H54 (cell line): ENCODE data around the gene PRKG1.

Experiments
- DNase-seq: peaks from one replicate; pipeline ENCODE4 v3.0.0; 2011; ENCODE audit warnings: low spot score, mixed read lengths; ENCODE audit not compliant: insufficient read length
- FAIRE-seq: peaks from 3 replicates; lab custom pipeline; 2011; peaks lifted over from hg19 to GRCh38; lab: Jason Lieb, UNC
- POLR2A ChIP-seq: IDR thresholded peaks from 2 replicates; pipeline ENCODE4 v1.6.1; 2011; ENCODE audit warnings: low read depth, mild to moderate bottlenecking, low read length

PRKG1 gene

DNA sequence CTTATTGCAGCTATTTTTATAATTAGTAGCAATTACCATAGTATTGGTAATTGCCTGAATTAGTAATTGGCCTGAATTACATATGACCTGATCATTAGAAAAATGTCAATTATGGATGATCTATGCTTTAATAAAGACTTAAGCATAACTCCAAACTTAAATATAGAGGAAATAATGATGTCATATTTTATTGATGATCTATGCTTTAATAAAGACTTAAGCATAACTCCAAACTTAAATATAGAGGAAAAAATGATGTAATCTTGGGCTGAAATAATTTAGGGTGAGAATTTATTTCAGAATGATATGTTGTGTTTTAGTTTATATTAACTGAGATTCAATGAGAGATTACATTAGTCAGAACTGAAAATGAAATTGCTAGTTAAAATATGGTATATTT is 973.8 kb downstream of the PRKG1 start:
- DNase-seq (no peak), FAIRE-seq (no peak)
- no peak for TF ChIP-seq POLR2A

DNA sequence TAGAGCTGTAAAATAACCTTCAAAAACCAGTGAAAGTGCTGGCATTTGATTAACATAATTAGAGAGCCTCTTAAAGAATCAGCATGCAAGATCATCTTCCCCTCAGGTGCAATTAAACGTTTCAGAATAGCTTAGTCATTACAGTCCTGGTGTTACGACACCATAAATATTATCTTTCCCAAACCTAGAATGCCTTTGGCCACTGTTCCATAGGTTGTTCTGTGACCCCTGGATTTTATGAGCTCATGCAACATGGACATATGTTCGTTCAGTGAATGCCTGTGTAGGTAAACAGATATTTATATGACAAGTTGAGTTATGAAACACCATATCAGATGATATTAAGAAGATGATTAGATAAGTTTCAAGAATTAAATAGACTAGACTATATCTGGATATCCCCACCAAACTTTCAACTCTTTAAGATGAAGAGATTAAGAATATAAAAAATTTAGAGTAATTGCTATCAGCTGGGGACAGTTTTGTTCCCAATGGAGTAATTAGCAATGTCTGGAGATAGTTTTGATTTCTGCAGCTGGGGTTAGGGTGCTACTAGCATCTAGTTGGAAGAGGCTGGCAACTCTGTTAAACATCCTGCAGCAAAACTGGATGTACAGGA is 976.3 kb downstream of the PRKG1 start:
- no peak for FAIRE-seq
- DNase-seq = no peak
- TF ChIP-seq POLR2A = no peak

DNA sequence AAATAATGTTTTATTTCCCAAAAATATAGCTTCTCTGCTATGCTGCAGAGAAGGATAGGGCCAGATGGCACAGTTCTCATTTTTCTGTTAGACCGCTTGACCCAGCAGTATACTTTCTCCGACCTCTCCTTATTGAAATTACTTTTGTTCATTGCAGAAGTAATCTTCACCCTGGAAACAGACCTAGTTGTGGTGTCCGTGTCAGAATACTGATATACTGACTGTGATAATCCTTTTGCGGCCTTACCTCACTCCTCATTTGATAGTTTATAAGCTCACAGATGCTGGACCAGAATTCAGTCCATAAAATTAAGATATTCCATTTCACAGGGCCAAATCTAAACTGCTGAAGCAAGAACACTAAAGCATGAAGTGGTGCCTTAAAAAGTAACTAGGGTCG is 979.2 kb downstream of the PRKG1 start:
- no peak for TF ChIP-seq POLR2A
- no peak for DNase-seq
- no peak for FAIRE-seq

DNA sequence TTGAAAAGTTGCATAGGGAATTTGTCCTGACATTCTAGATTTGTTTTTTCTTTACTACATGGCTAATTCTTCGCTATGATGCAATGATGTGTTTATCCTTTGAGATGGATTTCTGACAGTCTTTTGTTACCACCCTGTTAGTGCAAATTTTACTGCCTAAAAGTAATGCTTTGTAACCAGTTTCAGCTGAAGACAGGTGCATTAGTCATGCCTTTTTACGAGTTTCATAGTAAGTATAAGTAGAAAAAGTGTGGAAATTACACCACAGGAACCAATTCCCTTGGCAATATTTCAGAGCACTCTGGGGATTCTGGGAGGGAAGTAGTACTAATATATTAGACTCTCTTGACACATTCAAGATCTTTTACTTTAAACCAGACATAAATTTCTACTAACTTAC is 982.0 kb downstream of the PRKG1 start:
- no peak for FAIRE-seq
- TF ChIP-seq POLR2A = no peak
- no peak for DNase-seq

DNA sequence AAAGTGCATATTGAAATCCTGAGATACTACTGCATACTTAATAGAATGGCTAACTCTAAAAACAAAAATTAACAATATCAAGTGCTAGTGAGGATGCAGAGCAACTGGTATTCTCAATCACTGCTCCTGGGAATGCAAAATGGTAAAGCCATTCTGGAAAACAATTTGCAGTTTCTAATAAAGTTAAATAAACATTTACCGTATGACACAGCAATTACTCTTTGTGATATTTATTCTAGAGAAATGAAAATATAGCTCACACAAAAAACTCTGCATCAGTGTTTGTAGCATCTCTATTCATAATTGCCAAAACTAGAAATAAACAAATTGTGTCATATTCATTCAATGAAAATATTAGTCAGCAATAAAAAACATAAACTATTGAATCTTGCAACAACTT is 984.8 kb downstream of the PRKG1 start:
- DNase-seq (no peak), FAIRE-seq (no peak)
- no peak for TF ChIP-seq POLR2A

DNA sequence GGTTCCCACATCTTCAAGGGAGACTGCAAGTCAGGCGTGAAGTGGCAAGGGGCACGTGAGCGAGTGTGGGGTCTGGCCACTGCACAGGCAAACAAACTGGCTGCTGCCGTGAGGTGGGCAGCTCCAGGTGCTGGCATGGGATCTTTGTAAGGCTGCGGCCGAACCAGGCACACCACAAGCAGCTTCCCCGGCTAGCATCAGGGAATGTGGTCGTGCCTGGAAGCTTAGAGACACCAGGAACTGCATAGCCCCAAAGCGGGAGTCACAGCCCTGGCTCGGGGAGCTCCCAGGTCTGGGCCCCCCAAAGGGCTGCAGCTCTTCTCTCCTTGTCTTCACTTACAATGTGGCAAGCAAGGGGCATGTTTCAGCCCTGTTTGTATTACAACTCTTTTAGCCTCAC is 988.9 kb downstream of the PRKG1 start:
- no peak for TF ChIP-seq POLR2A
- FAIRE-seq (no peak), DNase-seq (no peak)

DNA sequence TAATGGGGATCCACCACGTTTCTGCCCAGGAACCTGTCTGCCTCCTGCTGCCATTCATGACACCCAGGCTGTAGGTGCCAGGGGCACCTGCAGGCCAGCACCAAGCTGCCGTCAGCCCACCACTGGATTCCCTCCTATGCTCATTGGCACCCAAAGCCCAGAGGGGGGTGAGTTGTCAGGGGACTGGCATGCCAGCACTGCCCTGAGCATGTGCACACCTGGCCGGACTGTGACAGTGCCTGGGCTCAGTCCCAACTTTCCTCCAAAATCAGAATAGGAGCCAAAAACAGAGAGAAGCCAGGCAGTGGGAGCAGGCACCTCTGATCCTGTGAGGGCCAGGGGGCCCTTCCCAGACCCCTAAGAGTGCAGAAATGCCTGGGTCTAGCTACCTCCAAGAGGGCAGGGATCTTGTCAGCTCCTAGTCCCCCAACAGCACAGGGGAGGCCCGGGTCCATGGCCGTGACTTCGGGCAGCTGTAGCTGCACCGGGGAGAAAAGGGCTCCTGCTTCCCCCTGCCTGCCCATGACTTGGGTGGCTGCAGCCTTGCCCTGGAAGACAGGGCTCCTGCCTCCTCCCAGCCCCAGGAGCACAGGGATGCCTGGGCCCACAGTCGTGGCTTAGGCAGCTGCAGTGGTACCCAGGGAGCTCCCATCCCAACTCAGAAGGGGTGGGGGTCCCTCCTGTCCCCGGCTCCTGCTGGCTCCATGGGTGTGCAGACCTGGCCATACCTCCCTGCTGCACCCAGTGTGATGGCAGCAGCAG is 990.0 kb downstream of the PRKG1 start:
- FAIRE-seq (no peak), DNase-seq (no peak)
- no peak for TF ChIP-seq POLR2A

DNA sequence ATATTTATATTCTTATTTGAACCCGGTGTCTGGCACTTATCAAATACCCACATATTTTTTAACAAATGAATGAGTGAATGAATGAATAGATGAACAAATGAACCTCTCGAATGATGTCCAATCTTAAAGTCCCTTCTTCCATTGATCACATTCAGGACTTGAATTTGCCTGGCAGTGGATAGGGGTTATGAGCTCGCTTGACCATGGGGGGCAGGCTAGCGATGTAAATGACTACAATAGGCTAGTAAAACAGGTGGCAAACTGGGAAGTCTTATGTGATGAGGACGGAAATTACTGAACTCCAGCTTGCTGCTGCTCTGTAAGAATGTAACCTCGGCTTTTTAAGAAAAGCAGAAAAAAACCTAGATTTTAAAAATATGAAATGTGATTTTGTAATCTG is 992.1 kb downstream of the PRKG1 start:
- no peak for DNase-seq
- TF ChIP-seq POLR2A = no peak
- FAIRE-seq = no peak

DNA sequence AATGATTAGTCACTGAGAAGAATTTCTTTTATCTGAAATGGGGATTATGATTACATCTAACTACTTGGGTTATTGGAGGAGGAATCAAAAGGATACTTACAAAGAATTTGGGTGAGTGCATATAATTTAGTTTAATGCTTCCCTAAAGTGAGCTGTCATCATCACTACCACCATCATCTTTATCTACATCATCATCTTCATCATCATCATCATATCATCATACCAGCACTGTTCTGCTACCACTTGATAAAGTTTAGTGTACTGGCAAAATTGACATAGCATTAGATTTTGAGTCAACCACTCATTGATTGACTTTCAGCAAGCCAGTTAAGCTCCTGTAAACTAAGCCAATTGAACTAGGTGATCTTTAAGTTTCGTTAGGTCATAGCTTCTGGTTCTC is 994.2 kb downstream of the PRKG1 start:
- FAIRE-seq (no peak), DNase-seq (no peak)
- TF ChIP-seq POLR2A = no peak

DNA sequence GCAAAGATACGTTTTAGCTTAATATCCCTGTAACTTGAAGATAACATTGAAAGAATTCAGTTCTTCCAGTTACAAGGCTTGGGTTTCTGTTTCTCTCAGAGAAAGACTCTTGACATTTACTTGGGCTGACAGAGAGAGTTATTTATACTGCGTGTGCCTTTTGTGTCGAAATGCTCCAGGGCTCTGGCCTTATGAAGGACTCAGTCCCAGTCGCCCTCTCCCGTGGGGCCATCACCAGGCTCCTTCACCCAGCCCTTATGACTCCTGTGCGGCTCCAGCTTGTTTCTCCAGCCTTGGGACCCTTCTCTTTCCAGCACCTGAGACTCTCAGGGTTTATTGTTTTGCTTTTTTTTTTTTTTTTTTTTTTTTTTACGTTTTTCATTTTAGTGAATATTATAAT is 997.5 kb downstream of the PRKG1 start:
- no peak for DNase-seq
- no peak for TF ChIP-seq POLR2A
- FAIRE-seq = no peak

DNA sequence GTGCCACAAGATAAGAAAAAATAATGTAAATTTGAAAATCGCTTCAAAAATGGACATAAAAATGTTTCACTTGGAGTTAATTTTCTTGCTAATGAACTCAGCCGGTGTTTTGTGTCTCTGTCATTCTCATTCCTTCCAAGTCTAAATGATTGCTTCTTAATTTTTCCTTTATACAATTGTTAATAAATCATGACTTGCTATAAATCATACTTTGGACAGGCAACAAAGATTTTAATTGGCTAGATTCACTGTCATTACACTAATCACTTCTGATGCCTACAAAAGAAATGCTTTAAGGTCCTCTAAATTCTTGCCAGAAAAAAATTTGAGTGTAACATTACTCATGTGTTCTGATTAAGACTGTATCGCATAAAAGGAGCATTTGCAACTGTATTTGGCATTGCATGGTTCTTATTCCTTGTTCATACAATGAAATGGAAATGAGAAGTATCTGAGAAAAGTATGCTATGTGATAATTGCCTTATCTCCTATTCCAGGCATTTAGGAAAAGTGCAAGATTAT is 1000.3 kb downstream of the PRKG1 start:
- FAIRE-seq = no peak
- no peak for TF ChIP-seq POLR2A
- no peak for DNase-seq

DNA sequence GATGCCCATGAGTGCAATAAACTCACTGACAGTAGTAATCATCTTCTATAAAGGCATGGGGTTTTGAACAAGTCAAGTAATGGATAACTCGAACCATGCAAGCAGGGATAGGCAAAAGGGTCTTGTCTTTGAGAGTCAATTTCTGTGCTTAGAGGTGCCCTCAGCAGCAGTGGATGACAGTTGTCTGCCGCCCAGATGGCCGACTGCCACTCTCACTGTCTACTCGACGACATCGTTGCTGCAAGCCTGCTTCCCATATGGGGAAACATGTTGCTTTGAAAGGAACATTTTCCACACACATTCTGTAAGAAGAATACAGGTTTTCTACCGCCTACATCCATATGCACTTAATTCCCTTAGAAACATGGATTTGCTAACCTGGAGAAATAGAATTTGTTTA is 1003.5 kb downstream of the PRKG1 start:
- DNase-seq (no peak), FAIRE-seq (no peak)
- TF ChIP-seq POLR2A = no peak

DNA sequence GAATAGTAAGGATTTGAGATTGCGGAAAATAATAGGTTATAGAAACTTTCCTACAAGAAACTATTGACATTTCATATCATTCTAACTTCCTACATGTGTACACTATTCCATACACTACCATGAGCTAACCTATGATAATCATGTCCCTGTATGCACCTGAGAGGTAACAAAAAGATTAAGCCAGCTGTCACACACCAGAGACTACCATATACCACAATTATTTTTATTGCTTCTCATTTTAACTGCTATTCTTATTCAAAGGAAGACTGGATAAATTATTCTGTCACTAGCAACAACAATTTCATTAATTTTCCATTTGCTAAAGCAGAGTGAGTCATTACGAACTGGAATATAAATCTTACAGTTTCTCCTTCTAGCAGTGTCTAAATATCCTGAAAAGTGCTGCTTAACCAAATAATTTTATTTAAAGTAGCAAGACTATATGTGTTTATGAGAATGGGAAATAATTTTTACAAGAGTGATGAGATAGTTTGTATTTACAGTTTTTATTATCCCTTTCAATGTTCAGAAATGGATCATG is 1004.2 kb downstream of the PRKG1 start:
- DNase-seq (no peak), FAIRE-seq (no peak)
- no peak for TF ChIP-seq POLR2A

DNA sequence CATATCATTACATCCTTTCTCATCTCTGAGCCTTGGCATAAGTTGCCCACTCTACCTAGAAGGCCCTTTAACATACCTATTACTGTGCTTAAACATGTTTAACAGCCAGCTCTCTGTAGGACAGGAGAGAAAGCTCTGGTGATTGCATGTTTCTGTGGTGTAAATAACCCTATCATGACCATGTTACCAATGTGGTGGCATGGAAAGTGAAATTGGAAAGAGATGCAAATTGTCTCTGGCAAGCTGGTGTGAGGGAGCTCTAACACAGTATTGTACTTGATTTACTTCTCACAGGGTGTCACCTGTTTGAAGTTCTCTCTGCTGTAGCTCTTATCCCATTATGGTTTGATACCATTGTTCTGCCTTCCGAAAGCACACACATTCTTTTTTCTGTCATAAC is 1008.0 kb downstream of the PRKG1 start:
- TF ChIP-seq POLR2A = no peak
- no peak for DNase-seq
- FAIRE-seq = no peak
